DMS153 (cell line): ENCODE results near the gene IGFL1.
"Not testable (repeated sequence)": the region's sequence is repeated elsewhere in the genome, so short reads cannot be mapped to it uniquely, and the experiment has no call there.

Experiments used
- DNase-seq: peaks from one replicate; lab custom pipeline; 2025; lab: John Stamatoyannopoulos, UW

Gene IGFL1

DNA sequence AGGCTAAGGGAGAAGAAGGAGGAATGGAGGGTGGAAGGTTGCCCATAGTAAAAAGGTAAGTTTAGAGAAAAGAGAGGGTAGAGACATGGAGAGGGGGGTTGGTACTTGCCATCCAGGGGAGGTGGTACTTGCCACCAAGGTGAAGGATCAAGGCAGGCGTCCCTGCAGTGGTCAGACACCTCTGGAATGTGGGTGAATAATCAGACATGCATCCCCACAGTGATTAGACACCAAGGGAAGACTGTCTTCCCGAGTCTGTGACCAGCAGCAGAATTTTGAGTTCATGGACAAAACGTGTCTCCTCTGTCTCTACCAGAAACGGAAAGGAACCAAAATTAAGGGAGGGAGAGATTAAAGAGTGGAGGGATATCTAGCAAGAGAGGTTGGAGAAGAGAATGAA, 27.1 kb upstream of the IGFL1 start:
- DNase-seq: no peak

DNA sequence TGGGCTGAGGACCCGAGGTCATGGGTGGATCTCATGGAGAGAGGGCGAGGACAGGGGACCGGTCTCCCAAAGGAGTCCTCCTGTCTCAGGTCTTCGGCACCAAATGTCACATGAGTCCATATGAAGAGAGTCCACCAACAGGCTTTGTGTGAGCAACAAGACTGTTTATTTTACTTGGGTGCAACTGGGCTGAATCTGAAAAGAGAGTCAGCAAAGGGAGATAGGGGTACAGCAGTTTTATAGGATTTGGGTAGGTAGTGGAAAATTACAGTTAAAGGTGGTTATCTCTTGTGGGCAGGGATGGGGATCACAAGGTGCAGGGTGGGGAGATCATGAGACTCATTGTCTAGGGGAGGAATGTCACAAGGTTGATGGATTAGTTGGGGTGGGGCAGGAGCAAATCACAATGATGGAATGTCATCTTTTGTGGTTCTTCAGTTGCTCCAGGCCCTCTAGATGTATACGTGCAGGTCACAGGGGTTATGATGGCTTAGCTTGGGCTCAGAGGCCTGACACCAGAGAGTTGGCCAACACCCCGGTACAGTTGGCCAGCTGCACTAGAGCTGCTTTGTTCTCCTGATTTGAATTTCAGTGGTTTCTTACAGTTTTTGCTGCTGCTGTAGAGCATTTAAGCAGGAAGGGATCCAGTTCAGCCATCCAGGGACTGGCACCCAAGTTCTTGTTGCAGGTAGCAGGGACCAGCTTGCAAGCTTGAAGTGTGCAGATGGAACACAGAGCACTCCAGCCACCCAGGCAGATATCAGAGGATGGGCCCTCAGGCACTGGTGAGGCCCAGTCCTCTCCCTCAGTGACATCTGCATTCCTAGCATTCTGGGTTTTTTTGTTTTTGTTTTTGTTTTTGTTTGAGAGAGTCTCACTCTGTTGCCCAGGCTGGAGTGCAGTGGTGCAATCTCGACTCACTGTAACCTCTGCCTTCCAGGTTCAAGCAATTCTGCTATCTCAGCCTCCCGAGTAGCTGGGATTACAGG, 26.4 kb upstream of the IGFL1 start:
- DNase-seq: no peak

- DNase-seq: no peak
These were observed 25.5 kb upstream of the IGFL1 start for GRCh38 chr19:46204008-46204407.

DNA sequence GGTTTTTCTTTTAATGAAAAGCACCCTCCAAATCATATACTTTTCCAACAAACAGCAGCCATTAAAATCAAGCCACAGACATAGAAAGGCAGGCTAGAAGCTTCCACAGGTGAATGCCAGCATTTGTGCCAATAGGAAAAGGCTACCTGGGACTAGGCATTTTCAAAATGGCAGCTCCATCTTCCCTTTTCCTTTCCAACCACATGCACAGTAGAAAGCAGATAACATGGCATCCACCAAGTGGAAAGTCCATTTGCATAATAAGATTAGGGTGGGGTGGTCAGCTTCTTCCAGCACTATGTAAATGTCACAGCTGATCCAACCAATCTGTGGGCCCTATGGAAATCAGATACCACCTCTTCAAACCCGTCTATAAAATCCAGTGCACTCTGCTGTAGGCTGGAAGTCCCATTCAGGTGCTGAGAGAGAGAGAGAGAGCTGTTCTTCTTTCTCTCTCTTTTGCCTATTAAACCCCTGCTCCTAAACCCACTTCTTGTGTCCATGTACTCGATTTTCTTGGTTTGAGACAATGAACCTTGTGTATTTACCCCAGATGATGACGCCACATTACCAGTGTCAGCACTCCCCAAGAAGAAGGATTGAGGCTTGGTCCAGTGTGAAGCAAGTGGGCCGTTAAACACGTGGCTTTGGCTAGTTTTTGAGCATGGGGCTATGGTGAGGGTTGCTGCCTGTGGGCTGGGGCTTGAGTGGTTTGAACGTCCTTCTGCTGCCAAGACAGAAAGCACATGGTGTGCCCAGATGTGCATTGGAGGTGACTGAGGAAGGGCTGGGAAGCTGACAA, 24.2 kb upstream of the IGFL1 start:
- no peak for DNase-seq

DNA sequence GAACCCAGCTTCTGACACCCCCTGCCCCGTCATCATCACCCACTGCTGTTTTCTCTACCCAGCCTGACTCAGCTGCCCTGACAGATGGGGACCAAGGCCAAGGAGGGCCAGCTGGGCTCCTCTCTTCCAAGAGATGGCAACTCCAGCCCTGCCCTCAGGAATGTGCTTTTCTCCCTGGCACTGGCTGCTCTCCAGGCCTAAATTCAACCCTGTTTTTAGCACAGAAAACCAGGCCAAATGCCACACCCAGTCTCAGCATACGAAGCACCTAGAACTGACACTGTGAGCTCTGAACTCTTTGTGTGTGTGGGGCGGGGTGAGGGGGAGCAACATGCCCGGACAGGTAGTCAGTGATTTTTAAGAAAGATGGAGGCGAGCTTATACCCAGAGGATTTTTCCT, 23.4 kb upstream of the IGFL1 start:
- DNase-seq: no peak

GRCh38 chr19:46206682-46207081, 22.9 kb upstream of the IGFL1 start:
- DNase-seq: no peak

DNA sequence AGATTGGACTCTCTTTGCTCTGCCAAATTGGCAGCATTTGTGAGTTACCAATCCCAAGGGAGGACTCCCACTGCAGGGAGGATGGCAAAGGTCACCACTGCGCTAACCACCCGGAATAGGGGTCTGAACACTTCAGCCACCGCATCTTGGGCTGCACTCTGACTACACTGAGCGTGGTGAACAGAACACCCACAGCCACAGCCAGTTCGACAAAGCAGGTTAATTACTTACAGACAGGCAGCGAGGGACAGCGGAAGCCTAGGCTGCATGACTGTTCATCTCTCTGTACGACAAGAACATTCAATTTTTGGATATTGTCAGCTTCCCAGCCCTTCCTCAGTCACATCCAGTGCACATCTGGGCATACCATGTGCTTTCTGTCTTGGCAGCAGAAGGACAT, 21.7 kb upstream of the IGFL1 start:
- not testable (repeated sequence) for DNase-seq

- DNase-seq: no peak
These were observed 20.5 kb upstream of the IGFL1 start for GRCh38 chr19:46209051-46209450.

GRCh38 chr19:46209472-46209871, 20.1 kb upstream of the IGFL1 start:
- DNase-seq: no peak

DNA sequence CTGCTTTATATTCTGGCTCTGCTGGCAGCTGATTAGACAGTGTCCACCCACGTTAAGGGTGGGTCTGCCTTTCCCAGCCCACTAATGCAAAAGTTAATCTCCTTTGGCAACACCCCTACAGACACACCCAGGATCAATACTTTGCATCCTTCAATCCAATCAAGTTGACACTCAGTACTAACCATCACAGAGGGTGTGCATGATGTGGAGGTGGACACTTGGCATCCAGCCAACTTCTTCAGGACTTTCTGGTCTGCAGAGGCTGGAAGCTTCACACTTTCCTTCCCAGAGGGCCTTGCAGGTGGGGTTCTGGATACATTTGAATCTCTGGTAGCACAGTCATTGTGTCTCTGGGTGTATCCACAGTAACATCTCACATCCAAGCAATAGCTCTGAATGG, 18.9 kb upstream of the IGFL1 start:
- no peak for DNase-seq

GRCh38 chr19:46211201-46211881, 18.2 kb upstream of the IGFL1 start:
- DNase-seq: no peak

DNA sequence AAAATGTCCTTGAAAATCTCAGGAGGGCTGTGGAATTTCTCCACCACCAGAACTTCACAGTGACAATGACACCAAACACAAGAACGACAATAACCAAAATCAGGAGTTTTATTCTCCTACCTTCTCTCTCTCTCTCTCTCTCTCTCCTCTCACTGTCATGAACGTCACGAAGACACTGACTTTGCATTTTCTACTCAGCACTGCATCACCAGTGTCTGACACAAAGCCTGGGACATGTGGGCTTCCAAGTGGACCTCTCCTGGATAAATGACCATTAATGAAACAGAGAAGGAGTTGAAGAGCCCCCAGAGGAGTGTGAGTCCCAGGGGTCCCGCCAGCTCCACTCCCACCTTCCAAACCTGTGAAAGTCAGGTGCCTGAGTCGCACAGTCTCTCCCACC, 16.9 kb upstream of the IGFL1 start:
- DNase-seq: not testable (repeated sequence)

DNA sequence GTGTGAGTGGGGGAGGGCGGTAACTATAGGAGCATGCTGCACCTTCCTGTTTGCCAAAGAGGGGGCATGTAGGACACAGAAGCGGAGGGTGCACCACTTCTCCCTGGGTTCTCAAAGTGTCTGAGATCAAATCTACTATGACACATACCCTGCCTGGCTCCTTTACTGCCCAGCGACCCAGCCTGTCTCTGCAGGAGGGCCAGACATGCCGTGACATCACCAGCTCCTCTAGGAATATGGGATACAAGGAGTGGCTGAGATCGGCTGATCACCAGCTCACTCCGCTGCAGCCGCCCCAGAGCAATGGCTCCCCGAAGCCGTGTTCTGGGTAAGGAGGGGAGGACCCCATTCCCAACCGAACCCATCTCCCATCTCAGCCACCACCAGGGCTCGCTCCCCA, 16.4 kb upstream of the IGFL1 start:
- DNase-seq: no peak

DNA sequence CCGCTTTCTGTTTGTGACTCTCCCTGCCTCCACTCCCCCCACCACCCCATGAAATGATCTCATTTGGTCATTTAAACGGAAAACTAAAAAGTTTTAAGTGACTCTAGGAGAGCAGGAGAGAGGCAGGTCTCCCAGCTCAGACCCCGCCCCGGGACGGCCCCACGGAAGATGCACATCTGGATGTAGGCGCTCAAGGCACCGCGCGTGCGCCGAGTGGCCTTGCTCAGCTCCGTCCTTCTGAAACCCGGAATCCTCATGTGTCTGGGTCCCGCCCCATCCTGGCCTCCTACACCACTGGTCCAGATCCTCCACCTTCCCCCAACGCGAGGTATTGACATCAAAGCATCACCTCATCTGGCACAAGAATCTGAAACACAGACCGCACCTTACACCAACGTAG, 15.7 kb upstream of the IGFL1 start:
- DNase-seq: no peak

DNA sequence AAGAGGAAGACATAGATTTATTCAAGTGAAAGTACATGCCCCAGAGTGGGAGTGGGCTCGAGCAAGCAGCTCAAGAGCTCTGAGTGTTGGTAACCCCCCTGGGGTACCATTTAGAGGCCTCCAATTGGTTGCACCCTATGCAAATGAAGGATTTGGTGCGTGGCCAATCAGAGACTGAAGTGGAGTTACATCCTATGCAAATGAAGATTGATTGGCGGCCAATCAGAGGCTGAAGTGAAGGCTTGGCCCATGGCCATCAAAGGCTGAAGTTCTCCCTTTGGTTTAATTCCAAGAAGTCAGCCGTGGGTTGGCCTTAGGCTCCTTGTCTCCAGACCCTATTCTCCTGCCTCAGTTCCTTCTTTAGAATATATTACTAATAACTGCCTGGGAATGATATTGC, 12.9 kb upstream of the IGFL1 start:
- DNase-seq: no peak

GRCh38 chr19:46217476-46217875, 12.1 kb upstream of the IGFL1 start:
- no peak for DNase-seq

- no peak for DNase-seq
These were observed 11.4 kb upstream of the IGFL1 start for GRCh38 chr19:46218160-46218559.

GRCh38 chr19:46220038-46220615, 9.4 kb upstream of the IGFL1 start:
- no peak for DNase-seq

DNA sequence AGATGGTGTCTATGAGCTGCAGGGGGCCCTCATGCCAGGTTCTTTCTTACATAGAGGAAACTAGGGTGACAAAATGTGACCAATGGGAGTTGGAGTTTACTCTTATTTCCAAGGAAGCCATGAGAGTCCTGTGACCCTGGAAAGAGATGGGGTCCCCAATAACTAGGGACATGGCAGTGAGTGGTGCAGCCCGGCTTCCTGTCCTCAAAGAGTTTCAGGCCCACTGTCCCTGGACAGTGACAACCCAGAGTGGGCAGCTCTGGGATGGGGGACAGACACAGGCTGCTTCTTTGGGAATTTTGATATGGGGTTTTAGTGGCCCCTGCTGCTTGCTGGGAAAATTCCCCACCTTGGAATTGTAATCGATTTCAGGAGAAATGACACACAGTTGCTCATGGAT, 8.4 kb upstream of the IGFL1 start:
- no peak for DNase-seq

- no peak for DNase-seq
These were observed 7.4 kb upstream of the IGFL1 start for GRCh38 chr19:46221981-46222610.

- not testable (repeated sequence) for DNase-seq
These were observed 5.8 kb upstream of the IGFL1 start for GRCh38 chr19:46223787-46224186.

DNA sequence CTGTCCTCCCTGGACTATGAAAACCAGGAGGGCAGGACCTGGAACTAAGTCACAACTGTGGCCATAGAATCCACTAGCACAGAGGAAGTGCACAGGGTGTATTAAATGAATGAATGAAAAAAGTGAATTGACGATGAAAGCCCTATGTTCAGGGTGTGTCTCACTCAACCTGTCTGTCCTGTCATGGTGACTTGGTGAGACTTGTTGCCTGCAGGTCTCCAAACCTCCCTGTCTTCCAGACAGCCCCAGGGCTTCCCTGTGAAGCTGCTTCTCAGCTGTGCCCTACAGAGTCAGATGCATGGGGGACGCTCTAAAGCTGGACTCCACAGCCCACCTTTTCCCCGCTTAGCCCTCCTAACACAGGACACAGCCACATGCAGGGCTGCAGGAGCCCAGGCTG, 4.8 kb upstream of the IGFL1 start:
- no peak for DNase-seq
